Kidney (tissue), 14 donors: ENCODE measurements around the gene EPAS1. TPM values are rescaled to one million over a fixed set of nuclear protein-coding genes. Genes with fewer than 3 reads are reported as not detected.

Source experiments
- DNase-seq, 5 donors: peaks; one replicate each; pipeline ENCODE4 v3.0.0-alpha.2; 2013 to 2020
- FAIRE-seq: peaks from 2 replicates; lab custom pipeline; 2012; peaks lifted over from hg19 to GRCh38; lab: Jason Lieb, UNC
- H3K27ac ChIP-seq, 2 donors: one replicate each; pipeline ENCODE4 v1.7.0; 2013; ENCODE audit warnings: low read depth in 2 of 2, low read length in 2 of 2, inconsistent platforms in 1 of 2
- H3K27me3 ChIP-seq: one replicate; pipeline ENCODE4 v1.7.1; 2013; ENCODE audit warnings: low read length, inconsistent platforms; ENCODE audit not compliant: control insufficient read depth, insufficient read depth
- H3K36me3 ChIP-seq, 3 donors: one replicate each; pipeline versions ENCODE4 v1.7.0 to v1.7.1; 2013; ENCODE audit warnings: low read length in 3 of 3, control low read depth in 1 of 3, inconsistent platforms in 1 of 3; ENCODE audit not compliant: insufficient read depth in 3 of 3, control insufficient read depth in 2 of 3
- H3K4me1 ChIP-seq, 3 donors: one replicate each; pipeline versions ENCODE4 v1.7.0 to v1.7.1; 2013; ENCODE audit warnings: low read length in 3 of 3, inconsistent platforms in 1 of 3, low read depth in 1 of 3; ENCODE audit not compliant: control insufficient read depth in 2 of 3, insufficient read depth in 2 of 3
- H3K4me3 ChIP-seq, 3 donors: one replicate each; pipeline versions ENCODE4 v1.7.0 to v1.8.1; 2013; ENCODE audit warnings: low read length in 3 of 3, control low read depth in 1 of 3, inconsistent platforms in 1 of 3
- H3K9ac ChIP-seq, 3 donors: one replicate each; pipeline versions ENCODE4 v1.7.0 to v1.7.1; 2013; ENCODE audit warnings: low read length in 3 of 3, control low read depth in 1 of 3, inconsistent platforms in 1 of 3
- H3K9me3 ChIP-seq, 3 donors: one replicate each; pipeline versions ENCODE4 v1.7.0 to v1.7.1; 2013; ENCODE audit warnings: low read length in 3 of 3, control low read depth in 1 of 3, inconsistent platforms in 1 of 3; ENCODE audit not compliant: control insufficient read depth in 2 of 3, insufficient read depth in 1 of 3
- intact Hi-C: fragments of 100-400 bp; cut with DNase I; formaldehyde crosslinking; loops from one replicate; pipeline ENCODE4 v1.11.1; 2022
- polyA plus RNA-seq: library from polyadenylated mRNA; stranded (reverse); fragments of 350-450 nt; fragmentation: Illumina TruSeq; extraction: RNeasy Lipid Tissue Mini Kit (QIAGEN cat#74804); gene quantifications from one replicate; pipeline ENCODE4 v1.2.3, GENCODE V29; 2014; ENCODE audit warnings: low read depth, low replicate concordance; ENCODE audit not compliant: insufficient read depth
- total RNA-seq: library from RNA; stranded (reverse); fragmentation: NEBNext Ultra II Directional; extraction: Animal tissue kit (Norgen Biotek cat#: 25700); gene quantifications from one replicate; pipeline ENCODE4 v1.2.1, GENCODE V29; 2021
- TF ChIP-seq, protein P1 (sequence below): IDR thresholded peaks from 3 replicates; pipeline ENCODE4 v1.5.1; 2012; ENCODE audit warnings: mild to moderate bottlenecking, moderate library complexity, borderline replicate concordance; ENCODE audit not compliant: insufficient read depth; ENCODE audit errors: extremely low read depth
- donor health status: control.
- donor health status: control.
- donor health status: control.
- donor health status: control.
- donor health status: control.
- donor health status: DM: yes; HTN: yes; CAD: no.
- donor health status: Normal renal cell carcinoma (clear cell type).

The EPAS1 gene
- total and polyA plus RNA-seq, 2 donors from 2014 or later = 142 to 398 TPM

DNA sequence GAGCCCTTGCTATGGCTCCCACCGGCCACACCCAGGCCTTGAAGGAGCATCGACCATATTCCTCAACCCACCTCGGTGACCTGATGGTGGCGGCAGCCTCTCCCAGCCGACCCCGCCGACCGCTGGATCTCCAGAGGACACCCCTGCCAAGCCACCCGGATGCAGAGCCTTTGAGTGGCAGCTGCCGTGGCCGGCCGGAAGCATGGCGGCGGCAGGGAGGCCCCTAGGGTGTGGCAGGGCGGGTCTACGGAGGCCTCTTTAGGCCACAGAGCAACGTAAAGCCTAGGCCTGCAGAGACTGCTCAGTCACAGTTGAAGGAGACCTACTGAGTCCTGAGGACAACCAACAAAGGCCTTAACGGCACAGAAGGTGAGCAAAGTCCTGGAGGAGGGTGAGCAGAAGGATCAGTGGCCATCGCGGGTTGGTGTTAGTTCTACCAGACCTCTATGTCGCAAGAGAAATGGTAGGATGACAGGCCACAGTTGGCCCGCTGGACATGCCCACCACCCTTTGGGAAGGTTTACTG lies 131.8 kb downstream of the EPAS1 start:
- Histone ChIP-seq H3K9ac (no peak overlapping the region), H3K9me3 (no peaks in the 10 kb centered on the region), H3K4me3 (no peak overlapping the region), H3K27ac (no peak overlapping the region), H3K36me3 (no peaks in the 10 kb centered on the region), H3K27me3 (no peaks in the 10 kb centered on the region), H3K4me1 (peaks cover 0 to 3% (median 0%) of the 10 kb centered on the region in 3 donors)
- TF ChIP-seq, protein P1, sequence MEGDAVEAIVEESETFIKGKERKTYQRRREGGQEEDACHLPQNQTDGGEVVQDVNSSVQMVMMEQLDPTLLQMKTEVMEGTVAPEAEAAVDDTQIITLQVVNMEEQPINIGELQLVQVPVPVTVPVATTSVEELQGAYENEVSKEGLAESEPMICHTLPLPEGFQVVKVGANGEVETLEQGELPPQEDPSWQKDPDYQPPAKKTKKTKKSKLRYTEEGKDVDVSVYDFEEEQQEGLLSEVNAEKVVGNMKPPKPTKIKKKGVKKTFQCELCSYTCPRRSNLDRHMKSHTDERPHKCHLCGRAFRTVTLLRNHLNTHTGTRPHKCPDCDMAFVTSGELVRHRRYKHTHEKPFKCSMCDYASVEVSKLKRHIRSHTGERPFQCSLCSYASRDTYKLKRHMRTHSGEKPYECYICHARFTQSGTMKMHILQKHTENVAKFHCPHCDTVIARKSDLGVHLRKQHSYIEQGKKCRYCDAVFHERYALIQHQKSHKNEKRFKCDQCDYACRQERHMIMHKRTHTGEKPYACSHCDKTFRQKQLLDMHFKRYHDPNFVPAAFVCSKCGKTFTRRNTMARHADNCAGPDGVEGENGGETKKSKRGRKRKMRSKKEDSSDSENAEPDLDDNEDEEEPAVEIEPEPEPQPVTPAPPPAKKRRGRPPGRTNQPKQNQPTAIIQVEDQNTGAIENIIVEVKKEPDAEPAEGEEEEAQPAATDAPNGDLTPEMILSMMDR = no peak
- no peak for FAIRE-seq
- no peak for DNase-seq
- intact Hi-C loops = no loop called here

DNA sequence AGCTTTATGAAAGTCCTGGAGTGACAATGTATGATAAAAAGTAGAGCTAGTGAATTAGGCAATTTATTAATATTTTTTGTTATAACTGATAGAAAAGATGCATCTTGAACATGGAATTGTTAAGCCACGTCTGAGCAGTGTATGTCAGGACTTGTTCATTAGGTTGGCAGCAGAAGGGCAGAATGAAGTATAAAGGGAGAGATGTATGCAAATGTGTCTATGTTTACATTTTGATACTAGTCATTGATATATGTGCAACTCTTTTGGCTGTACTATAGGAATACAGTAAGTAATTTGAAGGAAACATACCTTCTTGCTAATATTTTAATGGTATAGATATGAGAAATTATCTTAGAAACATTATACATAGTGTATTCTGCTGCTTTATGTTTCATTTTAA lies 133.2 kb downstream of the EPAS1 start:
- H3K4me1 ChIP-seq = peaks cover 0 to 3% (median 0%) of the 10 kb centered on the region in 3 donors
- TF ChIP-seq, protein P1 = no peak
- no peak overlapping the region for H3K4me3 ChIP-seq
- H3K9me3 ChIP-seq = no peaks in the 10 kb centered on the region
- intact Hi-C loops = no loop called here
- H3K36me3 ChIP-seq = no peaks in the 10 kb centered on the region
- H3K27me3 ChIP-seq = no peaks in the 10 kb centered on the region
- no peak for FAIRE-seq
- H3K27ac ChIP-seq = no peak overlapping the region
- no peak for DNase-seq
- no peak overlapping the region for H3K9ac ChIP-seq

DNA sequence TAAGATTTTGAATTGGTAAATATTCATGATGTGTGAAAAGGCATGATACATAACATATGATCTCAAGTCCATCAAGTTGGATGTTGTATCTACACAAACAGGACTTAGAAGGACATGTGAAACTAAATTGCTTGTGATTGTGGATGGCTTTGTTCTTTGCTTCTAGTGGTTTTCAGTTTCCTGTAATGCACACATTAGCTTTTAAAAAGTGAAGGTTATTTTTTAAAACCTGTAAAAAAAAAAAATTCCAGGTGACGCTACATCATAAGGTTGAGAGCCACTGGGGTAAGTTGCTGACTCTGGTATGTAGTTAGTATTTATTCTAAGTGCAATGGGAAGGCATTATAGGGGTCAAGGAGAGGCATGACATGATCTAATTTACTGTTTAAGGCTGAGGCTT lies 133.8 kb downstream of the EPAS1 start:
- H3K4me3 ChIP-seq = no peak overlapping the region
- no peaks in the 10 kb centered on the region for H3K36me3 ChIP-seq
- no peak overlapping the region for H3K27ac ChIP-seq
- TF ChIP-seq, protein P1 = no peak
- peaks cover 0 to 3% (median 0%) of the 10 kb centered on the region in 3 donors for H3K4me1 ChIP-seq
- no peak overlapping the region for H3K9ac ChIP-seq
- intact Hi-C loops = no loop called here
- no peaks in the 10 kb centered on the region for H3K9me3 ChIP-seq
- no peak for FAIRE-seq
- DNase-seq = no peak
- H3K27me3 ChIP-seq = no peaks in the 10 kb centered on the region
